Measurements from ENCODE around the gene GOLGA8M.
"Not testable (repeated sequence)": the region's sequence is repeated elsewhere in the genome, so short reads cannot be mapped to it uniquely, and the experiment has no call there.

The GOLGA8M gene, protein sequence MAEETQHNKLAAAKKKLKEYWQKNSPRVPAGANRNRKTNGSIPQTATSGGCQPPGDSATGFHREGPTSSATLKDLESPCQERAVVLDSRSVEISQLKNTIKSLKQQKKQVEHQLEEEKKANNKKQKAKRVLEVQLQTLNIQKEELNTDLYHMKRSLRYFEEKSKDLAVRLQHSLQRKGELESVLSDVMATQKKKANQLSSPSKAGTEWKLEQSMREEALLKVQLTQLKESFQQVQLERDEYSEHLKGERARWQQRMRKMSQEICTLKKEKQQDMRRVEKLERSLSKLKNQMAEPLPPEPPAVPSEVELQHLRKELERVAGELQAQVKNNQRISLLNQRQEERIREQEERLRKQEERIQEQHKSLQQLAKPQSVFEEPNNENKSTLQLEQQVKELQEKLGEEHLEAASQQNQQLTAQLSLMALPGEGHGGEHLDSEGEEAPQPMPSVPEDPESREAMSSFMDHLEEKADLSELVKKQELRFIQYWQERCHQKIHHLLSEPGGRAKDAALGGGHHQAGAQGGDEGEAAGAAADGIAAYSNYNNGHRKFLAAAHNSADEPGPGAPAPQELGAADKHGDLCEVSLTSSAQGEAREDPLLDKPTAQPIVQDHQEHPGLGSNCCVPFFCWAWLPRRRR
- long read RNA-seq, result 0 reads

DNA sequence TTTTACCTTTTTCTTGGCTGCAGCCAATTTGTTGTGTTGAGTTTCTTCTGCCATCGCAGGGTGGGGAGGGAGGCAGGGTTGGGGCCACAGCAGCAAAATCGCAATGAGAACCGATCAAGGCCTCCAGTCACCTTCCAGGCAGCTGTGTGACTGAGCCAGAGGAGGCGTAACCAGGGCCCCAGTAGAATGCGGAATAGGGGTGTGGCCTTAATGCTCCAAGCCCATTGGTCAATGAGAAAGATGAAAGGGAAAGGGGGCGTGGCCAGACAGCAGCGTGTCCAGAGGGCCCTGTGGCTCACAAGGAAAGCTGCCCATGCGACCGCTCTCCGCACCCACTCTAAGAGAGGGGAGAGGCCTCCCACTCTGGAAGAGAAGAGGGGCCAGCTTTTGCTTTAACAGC lies at the start of gene GOLGA8M:
TSS of gene GOLGA8M (minus strand) at position 152 of the 400 bp plus-strand sequence. CDS start at position 54, 98 bp downstream.
- not testable (repeated sequence) for H3K27ac ChIP-seq (replicated peaks); H3K4me3 ChIP-seq (replicated peaks; ENCODE audit: insufficient read depth, low read length); DNase-seq (ENCODE audit: low read depth in 1 of 2, low spot score in 1 of 2); H3K27me3 ChIP-seq (ENCODE audit: insufficient read depth, poor library complexity, severe bottlenecking)

DNA sequence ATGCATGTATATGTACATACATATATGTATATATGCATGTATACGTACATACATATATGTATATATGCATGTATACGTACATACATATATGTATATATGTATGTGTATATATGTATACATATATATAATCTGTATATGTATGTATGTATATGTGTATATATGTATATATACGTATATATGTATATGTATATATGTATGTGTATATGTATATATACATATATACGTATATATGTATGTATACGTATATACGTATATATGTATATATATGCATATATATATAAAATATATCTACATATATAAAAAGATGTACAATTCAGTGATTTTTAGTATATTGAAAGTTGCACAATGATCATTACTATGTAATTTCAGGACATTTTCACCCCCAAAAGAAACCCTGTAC lies 30.7 kb upstream of the GOLGA8M start:
- not testable (repeated sequence) for H3K4me3 ChIP-seq (replicated peaks; ENCODE audit: insufficient read depth, low read length); H3K27ac ChIP-seq (replicated peaks); DNase-seq (ENCODE audit: low read depth in 1 of 2, low spot score in 1 of 2); H3K27me3 ChIP-seq (ENCODE audit: insufficient read depth, poor library complexity, severe bottlenecking)

DNA sequence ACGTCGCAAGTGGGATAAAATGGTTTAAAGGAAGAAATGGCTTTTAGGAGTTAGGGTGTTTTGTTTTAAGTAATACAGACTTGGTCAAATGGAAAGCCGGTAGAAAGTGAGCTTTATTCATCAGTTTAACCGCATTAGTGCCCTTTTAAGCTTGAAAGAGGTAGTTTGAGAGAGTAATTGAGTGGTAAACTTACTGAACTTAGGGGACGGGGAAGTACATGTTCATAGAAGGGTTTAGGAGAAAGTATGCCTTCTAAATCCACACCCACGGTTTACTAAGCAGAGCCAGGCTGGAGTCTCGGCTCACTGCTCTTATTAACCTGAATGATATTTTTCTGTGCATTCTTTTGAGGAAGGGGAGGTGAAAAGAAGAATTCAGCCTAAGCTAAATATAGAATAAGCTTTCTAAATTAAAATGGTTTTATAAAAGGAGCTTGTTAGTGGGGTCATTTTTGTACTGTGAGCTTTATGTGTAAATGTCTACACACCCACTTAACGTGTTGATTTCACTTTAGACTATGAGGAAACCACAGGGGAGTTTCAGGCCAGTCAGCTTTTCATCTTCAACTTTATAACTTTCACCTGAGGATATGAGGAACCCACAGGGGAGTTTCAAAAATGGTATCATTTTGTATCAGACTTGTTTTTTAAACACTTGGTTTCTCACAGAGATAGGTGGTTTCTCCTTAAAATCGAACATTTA lies 26.5 kb upstream of the GOLGA8M start:
- 0 out of 2 replicates have a peak overlapping the region, but pooled peaks have one; percentile 1 for H3K4me3 ChIP-seq (replicated peaks; ENCODE audit: insufficient read depth, low read length)
- DNase-seq (ENCODE audit: low read depth in 1 of 2, low spot score in 1 of 2); H3K27me3 ChIP-seq (ENCODE audit: insufficient read depth, poor library complexity, severe bottlenecking); H3K27ac ChIP-seq (replicated peaks): not testable (repeated sequence)

DNA sequence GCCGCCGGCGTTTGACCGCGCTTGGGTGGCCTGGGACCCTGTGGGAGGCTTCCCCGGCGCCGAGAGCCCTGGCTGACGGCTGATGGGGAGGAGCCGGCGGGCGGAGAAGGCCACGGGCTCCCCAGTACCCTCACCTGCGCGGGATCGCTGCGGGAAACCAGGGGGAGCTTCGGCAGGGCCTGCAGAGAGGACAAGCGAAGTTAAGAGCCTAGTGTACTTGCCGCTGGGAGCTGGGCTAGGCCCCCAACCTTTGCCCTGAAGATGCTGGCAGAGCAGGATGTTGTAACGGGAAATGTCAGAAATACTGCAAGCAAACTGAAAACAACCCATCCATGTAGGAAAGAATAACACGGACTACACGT lies 26.0 kb upstream of the GOLGA8M start:
- 0 out of 2 replicates have a peak overlapping the region, but pooled peaks have one; percentile 20 for H3K4me3 ChIP-seq (replicated peaks; ENCODE audit: insufficient read depth, low read length)
- not testable (repeated sequence) for H3K27me3 ChIP-seq (ENCODE audit: insufficient read depth, poor library complexity, severe bottlenecking)

DNA sequence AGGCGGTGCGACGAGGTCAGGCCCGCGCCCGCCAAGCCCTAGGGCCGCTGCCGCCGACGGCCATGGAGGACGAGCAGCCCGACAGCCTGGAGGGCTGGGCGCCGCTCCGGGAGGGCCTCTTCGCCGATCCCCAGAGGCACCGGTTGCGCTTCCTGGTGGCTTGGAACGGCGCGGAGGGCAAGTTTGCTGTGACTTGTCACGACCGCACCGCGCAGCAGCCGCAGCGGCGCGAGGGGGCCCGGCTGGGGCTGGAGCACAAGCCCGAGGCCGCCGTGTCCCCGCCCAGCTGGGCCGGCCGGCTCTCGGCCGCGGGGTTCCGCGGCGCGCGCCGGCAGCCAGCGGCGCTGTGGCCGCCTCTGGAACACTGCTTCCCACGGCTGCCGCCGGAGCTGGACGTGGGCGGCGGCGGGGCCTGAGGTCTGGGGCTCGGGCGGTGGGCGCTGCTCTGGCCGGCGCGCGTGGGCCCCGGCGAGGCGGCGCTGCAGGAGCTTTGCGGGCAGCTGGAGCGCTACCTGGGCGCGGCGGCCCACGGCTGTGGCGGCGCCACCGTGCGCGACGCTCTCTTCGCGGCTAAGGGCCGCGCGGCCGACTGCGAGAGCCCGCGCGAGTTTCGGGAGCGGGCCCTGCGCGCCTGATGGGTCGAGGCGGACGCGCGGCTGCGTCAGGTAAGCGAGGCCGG lies 25.4 kb upstream of the GOLGA8M start:
- peak overlapping the region; percentile 20 for H3K4me3 ChIP-seq (replicated peaks; ENCODE audit: insufficient read depth, low read length)
- not testable (repeated sequence) for H3K27me3 ChIP-seq (ENCODE audit: insufficient read depth, poor library complexity, severe bottlenecking); H3K27ac ChIP-seq (replicated peaks)
- peak in 1 of 2 experiments; percentile 4 for DNase-seq (ENCODE audit: low read depth in 1 of 2, low spot score in 1 of 2)

More for the DNA sequence above, 26.0 kb upstream of the GOLGA8M start:
- DNase-seq (ENCODE audit: low read depth in 1 of 2, low spot score in 1 of 2); H3K27ac ChIP-seq (replicated peaks): not testable (repeated sequence)

- not testable (repeated sequence) for H3K4me3 ChIP-seq (replicated peaks; ENCODE audit: insufficient read depth, low read length); H3K27me3 ChIP-seq (ENCODE audit: insufficient read depth, poor library complexity, severe bottlenecking); DNase-seq (ENCODE audit: low read depth in 1 of 2, low spot score in 1 of 2); H3K27ac ChIP-seq (replicated peaks)
Observed at GRCh38 chr15:28728061-28728460, 15.8 kb upstream of the GOLGA8M start.

GRCh38 chr15:28727026-28727425 lies 14.8 kb upstream of the GOLGA8M start:
- not testable (repeated sequence) for H3K27me3 ChIP-seq (ENCODE audit: insufficient read depth, poor library complexity, severe bottlenecking); H3K4me3 ChIP-seq (replicated peaks; ENCODE audit: insufficient read depth, low read length); DNase-seq (ENCODE audit: low read depth in 1 of 2, low spot score in 1 of 2); H3K27ac ChIP-seq (replicated peaks)

GRCh38 chr15:28726102-28726501 lies 13.9 kb upstream of the GOLGA8M start:
- no peaks in the 10 kb centered on the region for H3K27me3 ChIP-seq (ENCODE audit: insufficient read depth, poor library complexity, severe bottlenecking)
- no peak overlapping the region for H3K27ac ChIP-seq (replicated peaks)
- TF ChIP-seq, protein P1, sequence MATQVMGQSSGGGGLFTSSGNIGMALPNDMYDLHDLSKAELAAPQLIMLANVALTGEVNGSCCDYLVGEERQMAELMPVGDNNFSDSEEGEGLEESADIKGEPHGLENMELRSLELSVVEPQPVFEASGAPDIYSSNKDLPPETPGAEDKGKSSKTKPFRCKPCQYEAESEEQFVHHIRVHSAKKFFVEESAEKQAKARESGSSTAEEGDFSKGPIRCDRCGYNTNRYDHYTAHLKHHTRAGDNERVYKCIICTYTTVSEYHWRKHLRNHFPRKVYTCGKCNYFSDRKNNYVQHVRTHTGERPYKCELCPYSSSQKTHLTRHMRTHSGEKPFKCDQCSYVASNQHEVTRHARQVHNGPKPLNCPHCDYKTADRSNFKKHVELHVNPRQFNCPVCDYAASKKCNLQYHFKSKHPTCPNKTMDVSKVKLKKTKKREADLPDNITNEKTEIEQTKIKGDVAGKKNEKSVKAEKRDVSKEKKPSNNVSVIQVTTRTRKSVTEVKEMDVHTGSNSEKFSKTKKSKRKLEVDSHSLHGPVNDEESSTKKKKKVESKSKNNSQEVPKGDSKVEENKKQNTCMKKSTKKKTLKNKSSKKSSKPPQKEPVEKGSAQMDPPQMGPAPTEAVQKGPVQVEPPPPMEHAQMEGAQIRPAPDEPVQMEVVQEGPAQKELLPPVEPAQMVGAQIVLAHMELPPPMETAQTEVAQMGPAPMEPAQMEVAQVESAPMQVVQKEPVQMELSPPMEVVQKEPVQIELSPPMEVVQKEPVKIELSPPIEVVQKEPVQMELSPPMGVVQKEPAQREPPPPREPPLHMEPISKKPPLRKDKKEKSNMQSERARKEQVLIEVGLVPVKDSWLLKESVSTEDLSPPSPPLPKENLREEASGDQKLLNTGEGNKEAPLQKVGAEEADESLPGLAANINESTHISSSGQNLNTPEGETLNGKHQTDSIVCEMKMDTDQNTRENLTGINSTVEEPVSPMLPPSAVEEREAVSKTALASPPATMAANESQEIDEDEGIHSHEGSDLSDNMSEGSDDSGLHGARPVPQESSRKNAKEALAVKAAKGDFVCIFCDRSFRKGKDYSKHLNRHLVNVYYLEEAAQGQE (IDR thresholded peaks at IDR 0.05; ENCODE audit: insufficient replicate concordance, low read depth), result no peak
- TF ChIP-seq GABPA (IDR thresholded peaks at IDR 0.05; ENCODE audit: low read depth), result no peak
- no peak for TF ChIP-seq SPI1 (IDR thresholded peaks at IDR 0.05; ENCODE audit: borderline replicate concordance, low read depth)
- TF ChIP-seq, protein P2, sequence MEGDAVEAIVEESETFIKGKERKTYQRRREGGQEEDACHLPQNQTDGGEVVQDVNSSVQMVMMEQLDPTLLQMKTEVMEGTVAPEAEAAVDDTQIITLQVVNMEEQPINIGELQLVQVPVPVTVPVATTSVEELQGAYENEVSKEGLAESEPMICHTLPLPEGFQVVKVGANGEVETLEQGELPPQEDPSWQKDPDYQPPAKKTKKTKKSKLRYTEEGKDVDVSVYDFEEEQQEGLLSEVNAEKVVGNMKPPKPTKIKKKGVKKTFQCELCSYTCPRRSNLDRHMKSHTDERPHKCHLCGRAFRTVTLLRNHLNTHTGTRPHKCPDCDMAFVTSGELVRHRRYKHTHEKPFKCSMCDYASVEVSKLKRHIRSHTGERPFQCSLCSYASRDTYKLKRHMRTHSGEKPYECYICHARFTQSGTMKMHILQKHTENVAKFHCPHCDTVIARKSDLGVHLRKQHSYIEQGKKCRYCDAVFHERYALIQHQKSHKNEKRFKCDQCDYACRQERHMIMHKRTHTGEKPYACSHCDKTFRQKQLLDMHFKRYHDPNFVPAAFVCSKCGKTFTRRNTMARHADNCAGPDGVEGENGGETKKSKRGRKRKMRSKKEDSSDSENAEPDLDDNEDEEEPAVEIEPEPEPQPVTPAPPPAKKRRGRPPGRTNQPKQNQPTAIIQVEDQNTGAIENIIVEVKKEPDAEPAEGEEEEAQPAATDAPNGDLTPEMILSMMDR (IDR thresholded peaks at IDR 0.05; ENCODE audit: insufficient read depth, low read length), result no peak
- no peak for TF ChIP-seq POLR2AphosphoS5 (IDR thresholded peaks at IDR 0.05; ENCODE audit: low read depth)
- no peak overlapping the region for H3K4me3 ChIP-seq (replicated peaks; ENCODE audit: insufficient read depth, low read length)
- no peak for DNase-seq (ENCODE audit: low read depth in 1 of 2, low spot score in 1 of 2)
